Fibroblast of pulmonary artery (primary cell): ENCODE data around the gene RAPSN.

Source experiments
- DNase-seq: peaks from one replicate; pipeline ENCODE4 v3.0.0-alpha.2; 2010; ENCODE audit warnings: low read depth
- H3K4me3 ChIP-seq: replicated peaks from 2 replicates; pipeline ENCODE4 v1.5.1; 2011; ENCODE audit warnings: low read depth, mild to moderate bottlenecking, control low read depth, low read length, moderate library complexity
- CTCF ChIP-seq: IDR thresholded peaks from 2 replicates; pipeline ENCODE4 v1.5.1; 2011; ENCODE audit warnings: mild to moderate bottlenecking, control low read depth, low read length, inconsistent platforms; ENCODE audit errors: missing control alignments

The RAPSN gene

DNA sequence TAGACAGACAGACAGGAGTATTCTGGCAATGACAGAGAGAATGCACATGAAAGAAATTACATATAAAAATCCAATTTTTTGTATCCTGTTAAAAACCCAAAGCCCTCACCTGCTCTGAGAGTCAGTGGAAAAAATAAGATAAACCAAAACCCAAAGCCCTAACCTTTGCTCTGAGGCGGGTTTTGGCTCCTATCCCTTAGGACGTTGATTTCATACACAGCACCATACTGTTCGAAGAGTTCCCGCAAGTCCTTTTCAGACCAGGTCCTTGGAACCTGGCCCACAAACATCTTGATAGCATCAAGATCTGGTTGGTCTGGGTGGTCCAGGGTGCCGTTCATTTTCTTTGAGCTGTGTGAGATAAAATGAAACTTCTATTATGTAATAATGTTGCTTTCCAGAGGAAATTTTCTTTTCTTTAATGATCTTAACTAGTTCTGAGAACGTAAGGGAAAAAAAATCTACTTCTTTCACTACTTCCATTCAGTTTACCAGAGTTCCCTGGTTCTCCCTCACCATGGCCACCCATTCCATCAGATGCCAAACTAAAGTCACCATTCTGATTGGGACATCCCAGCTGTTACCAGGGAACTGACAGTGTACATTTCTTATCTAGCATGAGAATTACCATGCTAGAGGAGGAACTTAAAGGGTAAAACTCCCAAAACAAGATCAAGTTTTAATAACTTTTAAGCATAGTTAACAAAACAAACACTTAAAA lies 39.9 kb upstream of the RAPSN start:
- DNase-seq: no peak
- H3K4me3 ChIP-seq: no peak overlapping the region
- TF ChIP-seq CTCF: no peak

GRCh38 chr11:47488111-47488510 lies 39.2 kb upstream of the RAPSN start:
- no peak overlapping the region for H3K4me3 ChIP-seq
- no peak for TF ChIP-seq CTCF

DNA sequence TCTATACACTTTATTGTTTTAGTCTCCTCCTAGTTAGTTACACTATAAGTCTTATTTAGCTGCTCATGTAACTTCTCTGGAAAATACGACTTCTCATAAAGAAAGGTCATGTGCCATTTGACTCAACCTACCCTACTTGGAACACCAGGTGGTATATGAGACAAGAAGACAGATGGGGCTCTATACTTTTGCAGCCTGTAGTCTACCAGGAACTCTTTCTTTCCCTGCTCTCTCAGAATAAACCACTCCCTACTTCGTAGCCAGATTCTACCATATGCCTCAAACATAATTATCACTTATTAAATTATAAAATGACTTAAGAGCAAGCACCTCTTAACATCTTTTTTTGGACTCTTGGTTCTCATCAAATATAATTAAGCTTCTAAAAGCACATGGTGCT lies 38.5 kb upstream of the RAPSN start:
- no peak for TF ChIP-seq CTCF
- DNase-seq: no peak
- no peak overlapping the region for H3K4me3 ChIP-seq

More at GRCh38 chr11:47488111-47488510, 39.2 kb upstream of the RAPSN start:
- no peak for DNase-seq

- TF ChIP-seq CTCF: no peak
- H3K4me3 ChIP-seq: no peak overlapping the region
- DNase-seq: no peak
These were observed 36.2 kb upstream of the RAPSN start for GRCh38 chr11:47485107-47485506.

- no peak overlapping the region for H3K4me3 ChIP-seq
- TF ChIP-seq CTCF: no peak
- no peak for DNase-seq
These were observed 34.5 kb upstream of the RAPSN start for GRCh38 chr11:47483457-47483856.

DNA sequence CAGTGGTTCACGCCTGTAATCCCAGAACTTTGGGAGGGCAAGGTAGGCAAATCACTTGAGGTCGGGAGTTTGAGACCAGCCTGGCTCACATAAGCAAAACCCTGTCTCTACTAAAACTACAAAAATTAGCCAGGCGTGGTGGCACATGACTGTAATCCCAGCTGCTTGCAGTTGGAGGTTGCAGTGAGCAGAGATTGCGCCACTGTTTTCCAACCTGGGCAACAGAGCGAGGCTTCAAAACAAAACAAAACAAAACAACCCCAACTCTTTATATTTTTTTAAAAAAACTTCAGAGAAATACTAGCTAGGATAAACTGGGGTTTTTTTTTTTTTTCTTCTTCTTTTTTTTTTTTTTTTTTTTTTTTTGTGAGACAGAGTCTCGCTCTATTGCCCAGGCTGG lies 31.8 kb upstream of the RAPSN start:
- no peak overlapping the region for H3K4me3 ChIP-seq
- no peak for TF ChIP-seq CTCF
- DNase-seq: peak; percentile 35
